Measurements from ENCODE around the gene SIL1. TPM values are rescaled to one million over a fixed set of nuclear protein-coding genes. Genes with fewer than 3 reads are reported as not detected.

Gene SIL1
- total and polyA plus RNA-seq, 2 of the 13 experiments (the other 11 are each of a cell fraction or from before 2014, with no cell fraction given): 26.0 to 30.0 TPM

- BruUV-seq (replicated peaks): no TSS peak
- Histone ChIP-seq H3K79me2 (ENCODE audit: insufficient read depth, low read length) (no peaks in the 10 kb centered on the region), H3K27me3 (ENCODE audit: control insufficient read depth in 1 of 2, insufficient read depth in 2 of 2, low read length in 2 of 2) (no peaks in the 10 kb centered on the region), H3K27ac (ENCODE audit: extremely low read length, insufficient read depth, low read length) (no peak overlapping the region), H4K20me1 (ENCODE audit: insufficient read depth, low read length) (no peaks in the 10 kb centered on the region), H3K9me3 (ENCODE audit: low read length) (no peaks in the 10 kb centered on the region), H3K4me1 (ENCODE audit: insufficient read depth, low read length) (peaks cover 11% of the 10 kb centered on the region), H3K4me3 (replicated peaks in 1 of 3; ENCODE audit: insufficient read depth in 1 of 3, low read depth in 2 of 3, low read length in 3 of 3) (no peak overlapping the region), H2AFZ (ENCODE audit: low read length) (no peak overlapping the region), H3K36me3 (replicated peaks in 1 of 2; ENCODE audit: control insufficient read depth in 1 of 2, insufficient read depth in 2 of 2, low read length in 2 of 2) (peaks cover 0 to 4% of the 10 kb centered on the region in 2 experiments; a peak in 1 of 5 replicates), H3K4me2 (ENCODE audit: low read depth, low read length) (no peak overlapping the region; the same call in 1 of the 2 replicates), H3K9ac (ENCODE audit: insufficient read depth, low read depth, low read length) (no peak overlapping the region)
- in situ Hi-C loops (cut with HindIII; ENCODE audit: extremely low pct_ligation_motif_present, low pct_unique_long_range_greater_than_20kb): no loop called here
- intact Hi-C loops (cut with micrococcal nuclease; ENCODE audit: unreplicated experiment): no loop called here
- peak; percentile 12 for FAIRE-seq
- WGBS (ENCODE audit: low lambda C conversion rate): 87% methylated on average over 5 of the region's 5 CpGs
- CTCF ChIA-PET (ENCODE audit: low intra/inter-chr PET ratio, low total read pairs): no interaction called here
- ATAC-seq: peak; percentile 74
- POLR2A ChIA-PET: interaction anchor here (0.8 kb wide), 1 partner anchor 10 kb away, joined by 3 read pairs; the partner anchor contains the start of gene SIL1
- DNase-seq (ENCODE audit: low spot score): peak; percentile 32
- TF ChIP-seq NFIC (IDR thresholded peaks at IDR 0.05; ENCODE audit: low read length) (no peak), NFATC3 (CRISPR knock-in tag; IDR thresholded peaks at IDR 0.05) (no peak), PRPF4 (IDR thresholded peaks at IDR 0.05; ENCODE audit: low read depth, low read length, poor library complexity, severe bottlenecking) (no peak), ERF (CRISPR knock-in tag; IDR thresholded peaks at IDR 0.05) (no peak), SP4 (CRISPR knock-in tag; IDR thresholded peaks at IDR 0.05) (0 out of 2 replicates have a peak, but pooled peaks have one; percentile 30), JARID2 (CRISPR knock-in tag; IDR thresholded peaks at IDR 0.05; ENCODE audit: insufficient replicate concordance) (no peak), KDM3A (CRISPR knock-in tag; IDR thresholded peaks at IDR 0.05; ENCODE audit: low read depth) (no peak), MNT (IDR thresholded peaks at IDR 0.05) (no peak), GFI1 (CRISPR knock-in tag; IDR thresholded peaks at IDR 0.05; ENCODE audit: borderline replicate concordance) (peak; percentile 78; the same call in 1 of the 2 replicates), ZNF44 (CRISPR knock-in tag; IDR thresholded peaks at IDR 0.05) (no peak), ATF7-NPFF (CRISPR knock-in tag; IDR thresholded peaks at IDR 0.05; ENCODE audit: low read depth) (no peak), MAX (IDR thresholded peaks at IDR 0.05) (no peak), HES4 (CRISPR knock-in tag; IDR thresholded peaks at IDR 0.05; ENCODE audit: borderline replicate concordance) (no peak), ZNF382 (CRISPR knock-in tag; IDR thresholded peaks at IDR 0.05; ENCODE audit: borderline replicate concordance) (no peak), ASH2L (IDR thresholded peaks at IDR 0.05; ENCODE audit: insufficient read length, low read depth, low read length) (no peak), TGIF2 (CRISPR knock-in tag; IDR thresholded peaks at IDR 0.05) (no peak), KLF15 (CRISPR knock-in tag; IDR thresholded peaks at IDR 0.05; ENCODE audit: borderline replicate concordance) (no peak), ZNF12 (CRISPR knock-in tag; IDR thresholded peaks at IDR 0.05) (no peak), RAD51 (IDR thresholded peaks at IDR 0.05; ENCODE audit: borderline replicate concordance) (no peak), ZMYM3 (CRISPR knock-in tag; IDR thresholded peaks at IDR 0.05) (peak; percentile 25; the same call in 1 of the 2 replicates), JUNB (CRISPR knock-in tag; IDR thresholded peaks at IDR 0.05; ENCODE audit: borderline replicate concordance) (no peak), EP300 (IDR thresholded peaks at IDR 0.05; ENCODE audit: low read depth in 2 of 2, low read length in 2 of 2) (no peak), EP300 (CRISPR knock-in tag; IDR thresholded peaks at IDR 0.05; ENCODE audit: borderline replicate concordance) (no peak), ZSCAN9 (CRISPR knock-in tag; IDR thresholded peaks at IDR 0.05; ENCODE audit: borderline replicate concordance) (no peak), MAFK (conservative IDR thresholded peaks at IDR 0.05 in 1 of 2, IDR thresholded peaks at IDR 0.05 in 1 of 2; ENCODE audit: low read length in 2 of 2) (peak; percentile 94 to 97), MIXL1 (CRISPR knock-in tag; IDR thresholded peaks at IDR 0.05) (peak; percentile 64; the same call in 1 of the 2 replicates), TEAD2 (CRISPR knock-in tag; IDR thresholded peaks at IDR 0.05) (no peak)
Observed at GRCh38 chr5:139188558-139189270, 9.5 kb downstream of the SIL1 start.
